ENCODE measurements around the gene TTLL4.
"Not testable (repeated sequence)": the region's sequence is repeated elsewhere in the genome, so short reads cannot be mapped to it uniquely, and the experiment has no call there.

Gene TTLL4, protein sequence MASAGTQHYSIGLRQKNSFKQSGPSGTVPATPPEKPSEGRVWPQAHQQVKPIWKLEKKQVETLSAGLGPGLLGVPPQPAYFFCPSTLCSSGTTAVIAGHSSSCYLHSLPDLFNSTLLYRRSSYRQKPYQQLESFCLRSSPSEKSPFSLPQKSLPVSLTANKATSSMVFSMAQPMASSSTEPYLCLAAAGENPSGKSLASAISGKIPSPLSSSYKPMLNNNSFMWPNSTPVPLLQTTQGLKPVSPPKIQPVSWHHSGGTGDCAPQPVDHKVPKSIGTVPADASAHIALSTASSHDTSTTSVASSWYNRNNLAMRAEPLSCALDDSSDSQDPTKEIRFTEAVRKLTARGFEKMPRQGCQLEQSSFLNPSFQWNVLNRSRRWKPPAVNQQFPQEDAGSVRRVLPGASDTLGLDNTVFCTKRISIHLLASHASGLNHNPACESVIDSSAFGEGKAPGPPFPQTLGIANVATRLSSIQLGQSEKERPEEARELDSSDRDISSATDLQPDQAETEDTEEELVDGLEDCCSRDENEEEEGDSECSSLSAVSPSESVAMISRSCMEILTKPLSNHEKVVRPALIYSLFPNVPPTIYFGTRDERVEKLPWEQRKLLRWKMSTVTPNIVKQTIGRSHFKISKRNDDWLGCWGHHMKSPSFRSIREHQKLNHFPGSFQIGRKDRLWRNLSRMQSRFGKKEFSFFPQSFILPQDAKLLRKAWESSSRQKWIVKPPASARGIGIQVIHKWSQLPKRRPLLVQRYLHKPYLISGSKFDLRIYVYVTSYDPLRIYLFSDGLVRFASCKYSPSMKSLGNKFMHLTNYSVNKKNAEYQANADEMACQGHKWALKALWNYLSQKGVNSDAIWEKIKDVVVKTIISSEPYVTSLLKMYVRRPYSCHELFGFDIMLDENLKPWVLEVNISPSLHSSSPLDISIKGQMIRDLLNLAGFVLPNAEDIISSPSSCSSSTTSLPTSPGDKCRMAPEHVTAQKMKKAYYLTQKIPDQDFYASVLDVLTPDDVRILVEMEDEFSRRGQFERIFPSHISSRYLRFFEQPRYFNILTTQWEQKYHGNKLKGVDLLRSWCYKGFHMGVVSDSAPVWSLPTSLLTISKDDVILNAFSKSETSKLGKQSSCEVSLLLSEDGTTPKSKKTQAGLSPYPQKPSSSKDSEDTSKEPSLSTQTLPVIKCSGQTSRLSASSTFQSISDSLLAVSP

DNA sequence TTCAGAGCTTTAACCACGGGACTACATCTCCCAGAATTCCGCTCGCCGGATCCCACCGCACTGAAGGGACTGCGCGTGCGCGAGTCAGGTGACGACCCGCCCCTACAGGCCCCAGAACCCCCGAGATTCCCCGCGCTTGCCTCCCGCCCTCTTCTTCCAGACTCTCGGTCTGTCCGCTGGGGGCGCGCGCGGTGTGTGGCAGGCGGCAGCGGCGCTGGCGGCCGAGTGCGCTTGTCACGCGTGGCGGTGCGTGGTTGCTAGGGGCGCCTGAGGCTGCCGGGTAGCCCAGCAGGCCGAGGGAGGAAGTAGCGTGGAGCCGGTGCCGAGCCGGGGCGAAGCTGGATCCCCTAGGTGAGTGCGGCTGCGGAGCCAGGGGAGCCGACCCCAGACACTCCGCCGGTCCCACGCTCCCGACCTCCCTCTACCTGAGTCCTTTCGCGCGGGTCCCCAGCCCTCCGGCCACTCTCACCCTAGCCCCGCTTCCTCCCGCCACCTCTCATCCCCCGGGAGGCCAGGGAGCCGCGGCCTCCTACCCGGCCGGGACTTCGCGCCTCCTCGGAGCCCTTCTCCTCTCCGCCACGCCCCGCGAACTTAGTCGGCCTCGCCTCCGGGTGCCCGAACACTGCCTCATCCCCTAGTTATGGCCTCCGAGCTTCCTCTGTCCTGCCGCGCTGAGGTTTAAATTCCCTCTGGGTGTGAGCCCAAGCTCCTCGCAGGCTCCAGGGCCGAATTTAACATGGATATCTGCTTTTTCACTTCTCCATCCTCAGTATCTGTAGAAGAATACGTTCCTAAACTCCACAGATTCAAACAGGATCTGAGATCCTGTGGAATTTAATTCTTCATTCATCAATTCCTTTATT is at the start of gene TTLL4:
Gene TTLL4 (plus strand): TSS at position 149 of the 863 bp plus-strand sequence. CDS start 26,842 bp downstream, outside the sequence.
- peak; percentile 98 for DNase-seq

DNA sequence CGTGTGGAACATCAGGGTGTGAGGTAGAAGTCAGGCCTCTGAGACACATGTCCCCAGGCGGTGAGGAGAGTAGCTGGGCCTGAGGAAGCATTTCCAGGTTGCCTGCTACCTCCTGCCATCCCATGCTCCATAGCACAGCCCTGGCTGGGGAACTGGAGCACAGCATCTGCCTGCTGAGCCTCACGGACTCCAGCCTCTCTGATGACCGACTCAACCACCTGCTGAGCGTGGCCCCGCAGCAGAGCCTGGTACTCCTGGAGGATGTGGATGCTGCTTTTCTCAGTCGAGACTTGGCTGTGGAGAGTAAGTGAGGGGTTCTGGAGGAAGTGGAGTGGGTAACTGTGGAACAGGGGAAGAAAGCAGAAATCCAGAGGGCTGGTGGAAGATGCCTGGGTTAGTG is 48.3 kb upstream of the TTLL4 start:
- no peak for DNase-seq

DNA sequence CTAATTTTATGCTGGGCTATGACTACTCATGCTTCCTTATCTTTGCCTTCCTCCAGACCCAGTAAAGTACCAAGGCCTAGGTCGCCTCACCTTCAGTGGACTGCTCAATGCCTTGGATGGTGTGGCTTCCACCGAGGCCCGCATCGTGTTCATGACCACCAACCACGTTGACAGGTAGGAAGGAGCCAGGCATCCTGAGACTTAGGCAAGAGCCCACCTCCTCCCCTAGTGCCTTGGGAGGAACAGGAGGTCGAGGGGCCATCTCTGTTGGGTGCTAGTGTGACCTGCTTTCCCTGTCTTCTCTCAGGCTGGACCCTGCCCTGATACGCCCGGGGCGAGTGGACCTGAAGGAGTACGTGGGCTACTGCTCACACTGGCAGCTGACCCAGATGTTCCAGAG is 47.8 kb upstream of the TTLL4 start:
- DNase-seq, result no peak

DNA sequence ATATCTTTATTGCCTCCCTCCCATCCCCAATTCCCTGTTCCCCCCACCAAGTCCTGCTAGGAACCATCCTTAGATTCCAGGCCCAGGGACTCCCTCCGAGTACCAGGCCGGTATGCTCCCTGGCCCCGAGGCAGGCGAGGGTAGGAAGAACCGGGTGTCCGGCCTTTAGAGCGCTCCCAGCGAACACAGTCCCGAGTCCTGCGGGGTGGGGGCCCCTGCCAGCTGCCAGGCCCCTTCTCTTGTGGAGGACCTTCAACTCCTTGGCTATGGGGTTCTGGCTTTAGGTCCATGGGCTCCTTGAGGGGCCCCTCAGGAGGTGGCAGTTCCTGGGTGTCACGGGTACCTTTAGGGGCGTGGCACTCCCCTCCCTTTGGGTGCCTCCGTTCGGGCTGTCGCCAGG is 46.7 kb upstream of the TTLL4 start:
- no peak for DNase-seq

DNA sequence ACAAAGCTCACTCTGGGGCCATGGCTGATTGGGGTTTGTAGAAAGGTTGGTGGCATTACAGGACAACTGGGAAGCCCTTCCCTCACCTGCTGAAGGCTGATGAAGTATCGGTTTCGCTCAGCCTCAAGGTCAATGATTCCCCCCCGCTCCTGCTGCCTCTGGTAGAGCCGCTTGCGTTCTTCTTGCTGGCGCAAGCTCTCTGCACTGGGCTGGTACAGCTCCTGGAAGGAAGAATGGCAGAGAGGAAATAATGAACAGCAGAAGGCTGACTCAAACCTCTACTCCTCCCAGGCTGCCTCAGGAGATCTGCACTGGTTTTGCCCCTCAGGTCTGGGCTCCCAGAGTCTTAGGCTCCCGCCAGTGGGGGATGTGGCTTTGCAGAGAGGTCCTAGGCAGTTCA is 46.0 kb upstream of the TTLL4 start:
- DNase-seq, result no peak

DNA sequence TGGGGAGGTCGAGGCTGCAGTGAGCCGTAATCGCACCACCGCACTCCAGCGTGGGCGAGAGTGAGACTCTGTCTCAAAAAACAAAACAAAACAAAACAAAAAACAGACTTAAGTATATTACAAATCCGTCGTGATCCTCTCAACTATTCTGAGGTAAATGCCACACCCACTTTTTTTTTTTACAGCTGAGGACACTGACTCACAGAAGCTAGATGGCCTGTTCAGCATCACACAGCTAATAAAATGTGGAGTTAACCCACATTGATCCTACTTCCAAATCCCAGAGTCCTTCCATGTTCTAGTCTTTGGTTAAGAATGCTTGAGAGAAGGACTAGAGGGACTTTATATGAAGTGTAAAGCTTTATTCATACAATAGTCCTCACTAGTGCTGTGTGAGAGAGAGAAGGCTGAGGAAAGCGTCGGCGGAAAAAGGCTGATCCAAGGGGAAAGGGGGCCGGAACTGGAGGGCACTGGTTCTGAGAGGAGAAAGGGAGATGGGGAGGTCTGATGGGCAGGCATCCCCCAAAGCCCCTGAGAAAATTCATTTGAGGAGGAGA is 39.5 kb upstream of the TTLL4 start:
- no peak for DNase-seq

DNA sequence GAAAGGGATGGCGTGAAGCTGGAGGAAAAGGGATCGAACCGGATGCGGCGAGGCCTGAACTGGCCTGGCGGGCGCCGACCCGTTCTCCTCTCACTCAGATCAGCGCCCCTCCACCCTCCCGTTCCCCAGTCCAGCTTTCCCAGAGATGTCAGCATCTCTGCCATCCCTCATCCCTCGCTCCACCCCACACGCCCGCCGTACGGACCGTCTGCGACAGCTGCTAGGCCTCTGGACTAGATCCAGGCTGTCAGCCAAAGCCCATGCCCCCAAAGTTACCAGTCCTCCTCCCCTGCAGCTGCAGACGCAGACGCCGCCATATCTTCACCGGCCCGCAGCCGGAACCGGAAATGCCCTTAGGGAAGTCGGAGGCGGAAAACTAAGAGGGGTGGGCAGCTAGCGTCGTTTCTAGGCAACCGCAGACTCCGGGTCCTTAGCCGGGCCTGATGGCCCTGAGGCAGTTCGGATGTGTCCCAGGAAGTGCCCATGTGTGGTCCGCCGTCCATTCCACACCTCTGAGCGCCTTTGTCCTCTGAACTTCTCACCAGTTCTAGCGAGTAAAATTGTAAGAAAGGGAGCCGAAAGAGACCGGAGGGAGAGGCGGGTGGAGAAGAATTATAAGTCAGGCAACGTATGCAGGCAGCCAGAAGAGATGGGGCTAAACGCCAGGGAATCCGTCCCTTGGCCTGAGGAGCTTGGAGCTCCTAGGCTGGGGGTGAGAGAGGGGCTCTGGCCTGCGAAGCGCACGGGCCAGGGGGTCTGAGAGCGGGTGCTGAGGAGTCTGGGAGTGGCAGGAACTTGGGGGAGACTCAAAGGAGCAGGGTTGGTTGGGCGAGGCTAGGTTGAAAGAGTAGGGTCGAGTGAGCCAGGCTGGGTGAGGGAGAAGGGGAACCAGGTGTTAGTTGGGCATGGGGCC is 38.7 kb upstream of the TTLL4 start, which contains the start of the genes RNF25 and STK36:
Gene RNF25 (minus strand): TSS at position 349 of the 913 bp plus-strand sequence. CDS start 32 bp downstream, at position 317.
Gene STK36 (plus strand): TSS at position 433 of the 913 bp plus-strand sequence. CDS start 744 bp downstream, outside the sequence.
- peak; percentile 80 for DNase-seq

DNA sequence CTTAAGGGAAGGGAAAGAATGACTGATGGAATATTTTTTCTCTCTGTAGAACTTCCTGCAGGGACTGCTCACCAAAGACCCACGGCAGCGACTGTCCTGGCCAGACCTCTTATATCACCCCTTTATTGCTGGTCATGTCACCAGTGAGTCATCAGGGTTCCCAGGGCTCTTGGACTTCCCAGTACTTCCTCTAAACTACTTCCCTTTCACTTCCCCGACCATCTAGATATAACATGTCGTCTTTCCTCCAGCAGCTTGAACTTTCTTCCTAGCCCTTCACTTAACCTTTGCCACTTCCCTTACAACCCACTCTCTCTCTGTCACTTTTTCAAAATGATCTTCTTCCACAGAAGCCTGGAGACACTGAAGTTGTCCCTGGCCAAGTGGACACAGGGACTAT is 31.5 kb upstream of the TTLL4 start:
- no peak for DNase-seq

DNA sequence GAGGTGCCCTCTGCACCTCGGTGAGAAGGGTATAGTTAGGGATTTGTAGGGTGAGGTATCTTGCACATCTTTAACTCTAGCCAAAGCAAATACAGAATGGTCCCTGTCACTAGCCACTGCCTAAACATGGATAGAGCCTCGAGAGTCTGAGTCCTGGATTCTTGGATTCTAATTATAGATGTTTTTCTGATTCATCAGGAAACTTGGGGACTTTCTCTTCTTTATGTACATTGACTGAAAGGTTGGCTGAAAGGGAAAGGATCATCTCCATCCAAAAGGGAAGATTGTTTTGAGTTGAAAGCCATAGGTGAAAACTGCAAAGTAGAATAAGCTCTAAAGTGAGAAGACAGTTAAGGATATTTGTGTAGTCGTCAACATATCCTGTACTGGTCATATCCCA is 30.6 kb upstream of the TTLL4 start:
- DNase-seq, result no peak

DNA sequence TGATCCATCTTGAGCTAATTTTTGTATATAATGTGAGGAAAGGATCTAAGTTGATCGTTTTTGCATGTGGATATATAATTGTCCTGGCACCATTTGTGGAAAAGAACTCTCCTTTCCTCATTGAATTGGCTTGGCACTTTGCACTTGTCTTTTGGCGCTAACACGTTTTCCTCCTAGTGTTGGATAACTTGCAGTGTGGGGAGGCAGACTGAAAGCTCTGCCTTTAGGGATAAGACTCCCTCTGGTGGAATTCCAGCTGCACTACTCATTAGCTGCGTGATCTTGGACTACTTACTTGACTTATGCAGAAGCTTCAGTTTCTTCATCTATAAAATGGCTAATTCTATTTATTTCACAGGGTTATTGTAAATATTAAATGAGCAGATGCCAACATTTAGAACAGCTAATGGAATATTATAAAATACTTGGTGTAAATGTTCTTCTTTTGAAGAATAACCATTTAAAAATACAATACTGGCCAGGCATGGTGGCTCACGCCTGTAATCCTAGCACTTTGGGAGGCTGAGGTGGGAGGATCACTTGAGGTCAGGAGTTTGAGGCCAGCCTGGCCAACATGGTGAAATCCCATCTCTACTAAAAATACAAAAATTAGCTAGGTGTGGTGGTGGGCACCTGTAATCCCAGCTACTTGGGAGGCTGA is 23.1 kb upstream of the TTLL4 start:
- DNase-seq, result not testable (repeated sequence)

DNA sequence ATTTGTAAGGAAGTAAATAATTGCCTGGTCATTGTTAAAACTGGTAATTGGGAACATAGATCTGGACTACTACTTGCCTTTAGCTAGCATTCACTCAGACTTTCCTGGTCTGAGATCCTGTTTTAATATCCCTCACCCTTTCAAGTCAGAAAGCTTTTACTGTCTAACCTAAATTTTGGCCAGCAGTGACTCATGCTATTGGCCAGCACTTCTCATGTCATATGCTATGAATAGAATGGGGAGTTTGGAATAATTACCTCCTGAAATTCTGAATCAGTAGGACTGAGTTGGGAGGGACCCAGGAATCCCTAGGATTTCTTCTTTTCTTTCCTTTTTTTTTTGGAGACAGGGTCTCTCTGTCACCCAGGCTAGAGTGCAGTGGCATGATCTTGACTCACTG is 19.4 kb upstream of the TTLL4 start:
- no peak for DNase-seq

DNA sequence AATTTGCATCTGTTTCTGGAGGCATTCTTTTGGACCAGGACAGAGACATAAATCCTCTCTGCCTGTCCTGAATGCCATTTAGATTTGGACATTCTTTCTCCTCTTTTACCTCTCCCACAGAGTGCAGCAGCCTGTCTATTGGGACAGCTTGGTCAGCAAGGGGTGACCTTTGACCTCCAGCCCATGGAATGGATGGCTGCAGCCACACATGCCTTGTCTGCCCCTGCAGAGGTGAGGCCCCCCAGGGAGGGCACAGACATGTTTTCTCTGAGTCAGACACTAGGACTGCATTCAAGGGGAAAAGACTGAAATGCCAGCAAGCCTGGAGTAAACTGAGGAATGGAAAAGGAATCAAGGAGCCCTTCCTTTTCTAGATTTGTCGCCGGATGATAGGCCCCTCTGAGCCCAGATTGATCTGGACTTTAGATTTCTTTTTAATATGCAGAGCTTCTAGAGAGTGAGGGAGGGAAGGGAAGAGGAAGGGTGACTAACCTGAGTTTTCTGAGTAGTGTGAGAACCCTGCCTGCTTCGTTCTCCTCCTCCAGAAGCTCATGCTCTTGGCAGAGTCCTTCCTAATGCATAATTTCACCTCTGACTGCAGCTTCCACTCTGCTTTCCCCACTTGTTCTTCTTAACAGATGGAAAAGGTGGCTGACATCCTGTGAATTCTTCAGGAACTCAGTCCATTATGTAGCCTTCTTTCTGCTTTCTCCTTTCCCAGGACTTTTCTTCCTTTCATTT is 16.1 kb upstream of the TTLL4 start:
- no peak for DNase-seq

DNA sequence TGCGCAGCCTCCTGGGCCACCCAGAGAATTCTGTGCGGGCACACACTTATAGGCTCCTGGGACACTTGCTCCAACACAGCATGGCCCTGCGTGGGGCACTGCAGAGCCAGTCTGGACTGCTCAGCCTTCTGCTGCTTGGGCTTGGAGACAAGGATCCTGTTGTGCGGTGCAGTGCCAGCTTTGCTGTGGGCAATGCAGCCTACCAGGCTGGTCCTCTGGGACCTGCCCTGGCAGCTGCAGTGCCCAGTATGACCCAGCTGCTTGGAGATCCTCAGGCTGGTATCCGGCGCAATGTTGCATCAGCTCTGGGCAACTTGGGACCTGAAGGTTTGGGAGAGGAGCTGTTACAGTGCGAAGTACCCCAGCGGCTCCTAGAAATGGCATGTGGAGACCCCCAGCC is 11.8 kb upstream of the TTLL4 start:
- DNase-seq, result no peak

DNA sequence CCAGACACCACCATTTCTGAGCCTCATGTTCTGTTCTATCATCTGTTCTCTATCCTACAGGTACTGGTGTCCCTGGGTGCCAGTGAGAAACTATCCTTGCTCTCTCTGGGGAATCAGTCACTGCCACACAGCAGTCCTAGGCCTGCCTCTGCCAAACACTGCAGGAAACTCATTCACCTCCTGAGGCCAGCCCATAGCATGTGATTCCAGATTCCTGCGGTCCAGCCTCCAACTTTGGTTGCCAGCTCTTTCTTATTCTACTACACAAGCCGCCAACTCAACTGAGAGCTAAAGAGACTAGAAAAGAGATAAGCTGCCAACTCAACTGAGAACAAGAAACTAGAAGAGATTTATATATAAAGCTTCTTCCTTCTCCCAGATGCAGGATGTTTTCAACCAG is 8.8 kb upstream of the TTLL4 start:
- no peak for DNase-seq

DNA sequence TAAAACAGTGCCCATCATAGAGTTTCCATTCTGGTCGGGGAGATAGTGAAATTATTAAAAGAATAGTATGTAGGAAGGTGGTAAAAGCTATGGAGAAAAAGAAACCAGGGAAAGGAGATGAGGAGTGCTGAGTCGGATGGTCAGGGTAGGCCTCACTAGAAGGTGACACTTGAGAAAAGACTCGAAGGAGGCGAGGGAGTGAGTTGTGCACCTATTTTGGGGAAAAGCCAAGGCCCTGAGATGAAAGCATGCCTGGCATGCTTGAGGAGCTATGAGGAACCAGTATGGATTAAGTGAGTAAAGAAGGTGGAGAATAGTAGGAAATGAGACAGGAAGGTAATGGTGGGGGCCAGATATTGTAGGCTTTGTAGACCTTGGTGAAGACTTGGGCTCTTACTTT is 7.3 kb upstream of the TTLL4 start:
- no peak for DNase-seq

DNA sequence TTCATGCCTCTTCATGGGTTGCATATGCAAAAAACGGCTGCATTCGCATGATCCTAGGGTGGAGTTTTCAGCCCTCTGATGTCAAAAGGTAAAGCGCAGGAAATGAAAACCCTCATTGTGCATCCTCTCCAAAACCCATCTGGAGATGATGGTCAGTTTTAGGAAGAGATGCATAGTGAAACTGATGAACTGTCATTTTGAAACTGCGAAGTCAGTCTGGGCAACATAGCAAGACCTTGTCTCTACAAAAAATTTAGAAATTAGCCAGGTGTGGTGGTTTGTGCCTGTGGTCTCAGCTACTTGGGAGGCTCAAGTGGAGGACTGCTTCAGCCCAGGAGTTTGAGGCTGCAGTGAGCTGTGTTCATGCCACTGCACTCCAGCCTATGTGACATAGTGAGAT is 2.5 kb upstream of the TTLL4 start:
- DNase-seq, result no peak

DNA sequence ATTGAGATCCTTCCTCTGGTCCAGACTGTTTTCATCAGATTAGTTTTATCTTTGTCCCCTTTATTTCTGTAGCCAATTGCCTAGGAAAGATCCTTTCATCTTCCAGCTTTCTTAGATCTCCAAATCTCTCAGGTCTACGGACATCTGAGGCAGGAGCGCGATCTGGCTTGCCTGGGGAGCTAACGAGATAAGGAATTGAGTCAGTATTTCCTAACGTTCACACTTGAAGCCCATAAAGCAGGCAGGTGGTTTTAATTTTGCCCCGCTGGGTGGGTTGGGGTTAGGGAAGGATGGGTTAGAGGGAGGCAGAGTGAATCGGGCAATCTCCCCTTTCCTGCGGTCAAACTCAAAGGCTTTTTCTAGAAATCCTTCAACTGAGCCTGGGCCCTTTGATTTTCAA is 727 bp upstream of the TTLL4 start:
- DNase-seq, result no peak

DNA sequence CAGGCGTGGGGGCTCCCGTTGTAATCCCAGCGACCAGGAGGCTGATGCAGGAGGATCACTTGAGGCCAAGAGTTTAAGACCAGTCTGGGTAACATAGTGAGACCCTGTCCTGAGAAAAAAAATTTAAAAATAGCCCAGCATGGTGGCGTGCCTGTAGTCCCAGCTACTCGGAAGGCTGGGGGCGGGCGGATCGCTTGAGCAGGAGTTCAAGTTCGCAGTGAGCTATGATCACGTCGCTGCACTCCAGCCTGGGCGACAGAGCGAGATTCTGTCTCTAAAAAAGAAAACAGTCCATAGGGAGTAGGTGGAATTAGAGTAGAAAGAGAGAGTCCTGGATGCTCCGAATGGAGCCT is 325 bp upstream of the TTLL4 start:
- DNase-seq, result no peak

DNA sequence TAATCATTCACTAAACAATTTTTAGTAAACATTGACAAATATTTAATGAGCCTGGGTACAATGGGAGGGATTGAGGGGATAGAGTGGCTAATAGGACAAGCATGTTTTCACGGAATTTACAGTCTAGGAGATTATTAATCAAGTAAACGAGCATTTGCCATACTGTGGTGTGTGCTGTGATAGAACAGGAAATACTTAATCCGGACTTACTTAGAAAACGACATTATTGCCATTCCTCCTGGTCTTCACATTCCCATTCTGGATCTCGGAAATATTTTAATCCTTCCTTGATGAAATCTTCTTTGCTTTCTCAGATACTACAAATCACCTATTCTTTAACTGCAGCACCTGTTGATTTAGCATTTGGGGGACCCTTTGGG is 905 bp downstream of the TTLL4 start:
- no peak for DNase-seq

DNA sequence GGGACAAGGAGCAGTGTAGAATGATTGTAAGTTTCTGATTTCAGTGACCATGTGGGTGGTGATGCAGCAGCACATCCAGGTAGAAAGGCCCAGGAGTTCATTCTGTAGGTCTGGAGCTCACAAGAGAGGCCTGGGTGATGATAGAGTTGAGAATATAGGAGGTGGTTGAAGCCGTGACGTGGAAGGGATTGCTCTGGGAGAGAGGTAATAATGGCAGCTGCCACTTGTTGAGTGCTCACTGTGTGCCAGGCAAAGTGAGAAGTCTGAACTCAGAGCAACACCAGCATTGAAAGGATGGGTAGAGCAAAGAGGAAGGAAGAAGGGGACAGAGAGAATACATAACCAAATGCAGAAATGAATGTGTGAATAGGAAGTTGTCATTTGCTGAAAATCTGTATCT is 3.3 kb downstream of the TTLL4 start:
- DNase-seq, result no peak
